Ammon's horn (tissue), 1 donor: ENCODE results near the gene ANP32B.

Experiments used
- DNase-seq: peaks from one replicate; pipeline ENCODE4 v3.0.0-alpha.2; 2016; ENCODE audit warnings: low spot score

ANP32B gene

GRCh38 chr9:98031169-98031568, 48.0 kb downstream of the ANP32B start:
- no peak for DNase-seq

- no peak for DNase-seq
Measured at GRCh38 chr9:98031935-98032334, 48.8 kb downstream of the ANP32B start.

GRCh38 chr9:98034593-98035546, 51.7 kb downstream of the ANP32B start:
- peak; percentile 89 for DNase-seq

- DNase-seq: no peak
Measured at GRCh38 chr9:98037357-98037756, 54.2 kb downstream of the ANP32B start.

- DNase-seq: no peak
Measured at GRCh38 chr9:98038958-98039357, 55.8 kb downstream of the ANP32B start.

GRCh38 chr9:98039607-98040017, 56.5 kb downstream of the ANP32B start:
- DNase-seq: no peak

GRCh38 chr9:98040212-98040611, 57.1 kb downstream of the ANP32B start:
- no peak for DNase-seq

- no peak for DNase-seq
Measured at GRCh38 chr9:98043915-98044314, 60.8 kb downstream of the ANP32B start.

- peak; percentile 48 for DNase-seq
Measured at GRCh38 chr9:98045234-98046179, 62.4 kb downstream of the ANP32B start.

GRCh38 chr9:98046180-98046543, 63.0 kb downstream of the ANP32B start:
- no peak for DNase-seq

- no peak for DNase-seq
Measured at GRCh38 chr9:98047002-98047401, 63.9 kb downstream of the ANP32B start.

- DNase-seq: no peak
Measured at GRCh38 chr9:98049288-98050072, 66.3 kb downstream of the ANP32B start.

GRCh38 chr9:98050351-98050750, 67.2 kb downstream of the ANP32B start:
- no peak for DNase-seq

- no peak for DNase-seq
Measured at GRCh38 chr9:98054376-98054951, 71.3 kb downstream of the ANP32B start.

- DNase-seq: peak; percentile 96
Measured at GRCh38 chr9:98056269-98057137, 73.4 kb downstream of the ANP32B start, which contains the start of gene NANS. NANS (plus strand) TSS chr9:98056732; CDS start chr9:98056809, 77 bp downstream.

GRCh38 chr9:98057138-98057799, 74.1 kb downstream of the ANP32B start:
- DNase-seq: no peak

GRCh38 chr9:98062161-98062560, 79.0 kb downstream of the ANP32B start:
- DNase-seq: no peak

GRCh38 chr9:98064623-98065392, 81.7 kb downstream of the ANP32B start:
- DNase-seq: peak; percentile 47
